Right lung (tissue), 5 donors: ENCODE data around the gene SSBP4. TPM values are rescaled to one million over a fixed set of nuclear protein-coding genes. Genes with fewer than 3 reads are reported as not detected.

Source experiments
- DNase-seq, 2 donors: peaks; one replicate each; pipeline ENCODE4 v3.0.0-alpha.2; 2013
- polyA plus RNA-seq, 5 donors: library from polyadenylated mRNA; unstranded; fragments of 120-200 nt; gene quantifications; one replicate each; pipeline versions ENCODE4 v1.2.1 to v1.2.3, GENCODE V29; 2013; ENCODE audit warnings: inconsistent platforms in 1 of 5, low replicate concordance in 1 of 5; ENCODE audit not compliant: insufficient read length in 5 of 5, insufficient read depth in 1 of 5

SSBP4 gene
- polyA plus RNA-seq, 5 donors = 48.4 to 133 (median 73.2) TPM

- DNase-seq = no peak
Observed at GRCh38 chr19:18483119-18483890, 64.1 kb downstream of the SSBP4 start.

Other genes with a start within 250 kb of the SSBP4 start
- gene IFI30, start 245.6 kb upstream of the SSBP4 start, polyA plus RNA-seq = 10 to 100 TPM in 3 of 5 donors, 1 to 10 TPM in 2; 9.1 to 25.8 (median 10.9) TPM
- gene MPV17L2, start 226.2 kb upstream of the SSBP4 start, polyA plus RNA-seq = 10 to 100 TPM in 1 of 5 donors, 1 to 10 TPM in 4; 5.2 to 10.4 (median 6.3) TPM
- gene RAB3A, start 215.4 kb upstream of the SSBP4 start, polyA plus RNA-seq = 1 to 10 TPM; 3.0 to 6.2 (median 5.3) TPM
- gene PDE4C, start 193.0 kb upstream of the SSBP4 start, polyA plus RNA-seq = 1 to 10 TPM; 1.3 to 3.3 (median 1.9) TPM
- gene IQCN, start 144.9 kb upstream of the SSBP4 start, polyA plus RNA-seq = 1 to 10 TPM; 3.7 to 9.3 (median 6.7) TPM
- 100 to 1,000 TPM in 2 of 5 donors, 10 to 100 TPM in 3; 44.7 to 152 (median 94.6) TPM for gene JUND, start 137.8 kb upstream of the SSBP4 start, polyA plus RNA-seq
- gene LSM4, start 96.3 kb upstream of the SSBP4 start, polyA plus RNA-seq = 100 to 1,000 TPM in 1 of 5 donors, 10 to 100 TPM in 4; 73.3 to 103 (median 79.9) TPM
- gene PGPEP1, start 78.8 kb upstream of the SSBP4 start, polyA plus RNA-seq = 10 to 100 TPM; 13.0 to 25.3 (median 20.2) TPM
- 10 to 100 TPM; 17.9 to 43.4 (median 21.5) TPM for gene GDF15, start 33.2 kb upstream of the SSBP4 start, polyA plus RNA-seq
- 1 to 10 TPM in 4 of 5 donors, under 1 TPM in 1; 0.80 to 2.3 (median 1.6) TPM for gene LRRC25, start 21.8 kb upstream of the SSBP4 start, polyA plus RNA-seq
- gene ISYNA1, start 18.7 kb downstream of the SSBP4 start, polyA plus RNA-seq = 100 to 1,000 TPM in 3 of 5 donors, 10 to 100 TPM in 2; 87.8 to 211 (median 117) TPM
- 10 to 100 TPM in 2 of 5 donors, 1 to 10 TPM in 3; 6.9 to 12.4 (median 9.0) TPM for gene ELL, start 102.7 kb downstream of the SSBP4 start, polyA plus RNA-seq
- 100 to 1,000 TPM; 161 to 287 (median 204) TPM for gene FKBP8, start 124.2 kb downstream of the SSBP4 start, polyA plus RNA-seq
- gene KXD1, start 138.5 kb downstream of the SSBP4 start, polyA plus RNA-seq = 10 to 100 TPM; 65.2 to 89.5 (median 73.3) TPM
- gene UBA52, start 152.5 kb downstream of the SSBP4 start, polyA plus RNA-seq = 1,000 to 10,000 TPM in 1 of 5 donors, 100 to 1,000 TPM in 4; 870 to 1,083 (median 885) TPM
- 10 to 100 TPM; 20.5 to 52.2 (median 24.2) TPM for gene REX1BD, start 169.4 kb downstream of the SSBP4 start, polyA plus RNA-seq
- 100 to 1,000 TPM; 178 to 372 (median 239) TPM for gene CRLF1, start 187.4 kb downstream of the SSBP4 start, polyA plus RNA-seq
- gene TMEM59L, start 193.5 kb downstream of the SSBP4 start, polyA plus RNA-seq = 10 to 100 TPM; 24.7 to 44.5 (median 32.4) TPM
- 1 to 10 TPM; 3.1 to 9.9 (median 5.3) TPM for gene KLHL26, start 217.6 kb downstream of the SSBP4 start, polyA plus RNA-seq